Ishikawa (cell line): Measurements from ENCODE around the gene GAS6.

Source experiments
- CEBPB ChIP-seq: IDR thresholded peaks from 2 replicates; pipeline ENCODE4 v1.6.1; 2012
- CREB1 ChIP-seq: IDR thresholded peaks from 2 replicates; pipeline ENCODE4 v1.6.1; 2012; ENCODE audit warnings: low read depth
- EGR1 ChIP-seq: IDR thresholded peaks from 2 replicates; pipeline ENCODE4 v1.6.1; 2012
- EP300 ChIP-seq: IDR thresholded peaks from 2 replicates; pipeline ENCODE4 v1.6.1; 2012; ENCODE audit warnings: borderline replicate concordance
- FOXM1 ChIP-seq: IDR thresholded peaks from 2 replicates; pipeline ENCODE4 v1.6.1; 2012; ENCODE audit warnings: low read depth, borderline replicate concordance
- MAX ChIP-seq: IDR thresholded peaks from 2 replicates; pipeline ENCODE4 v1.6.1; 2012
- NFIC ChIP-seq: IDR thresholded peaks from 2 replicates; pipeline ENCODE4 v1.6.1; 2012
- RAD21 ChIP-seq: IDR thresholded peaks from 2 replicates; pipeline ENCODE4 v1.6.1; 2012; ENCODE audit warnings: low read depth
- REST ChIP-seq: IDR thresholded peaks from 2 replicates; pipeline ENCODE4 v1.6.1; 2012; ENCODE audit warnings: low read depth, mild to moderate bottlenecking
- TAF1 ChIP-seq: IDR thresholded peaks from 2 replicates; pipeline ENCODE4 v1.6.1; 2012; ENCODE audit warnings: low read depth, mild to moderate bottlenecking
- TCF12 ChIP-seq: IDR thresholded peaks from 2 replicates; pipeline ENCODE4 v1.6.1; 2012; ENCODE audit warnings: low read depth
- TEAD4 ChIP-seq: IDR thresholded peaks from 2 replicates; pipeline ENCODE4 v1.6.1; 2012
- USF1 ChIP-seq: IDR thresholded peaks from 2 replicates; pipeline ENCODE4 v1.6.1; 2012
- YY1 ChIP-seq: IDR thresholded peaks from 2 replicates; pipeline ENCODE4 v1.6.1; 2012; ENCODE audit warnings: low read depth
- ZBTB7A ChIP-seq: IDR thresholded peaks from 2 replicates; pipeline ENCODE4 v1.6.1; 2012; ENCODE audit warnings: low read depth

GAS6 gene

GRCh38 chr13:113842336-113843062, 21.4 kb downstream of the GAS6 start:
- TF ChIP-seq NFIC (no peak), EP300 (no peak), EGR1 (no peak), MAX (no peak), TEAD4 (no peak), YY1 (no peak), RAD21 (no peak), FOXM1 (no peak), CREB1 (no peak), USF1 (no peak), TAF1 (no peak), TCF12 (no peak), CEBPB (no peak)

GRCh38 chr13:113841353-113841650, 22.6 kb downstream of the GAS6 start:
- no peak for TF ChIP-seq REST
- TF ChIP-seq ZBTB7A = no peak
- no peak for TF ChIP-seq YY1
- TF ChIP-seq RAD21 = no peak
- TF ChIP-seq EP300 = no peak
- TF ChIP-seq TCF12 = no peak
- TF ChIP-seq CREB1 = no peak
- no peak for TF ChIP-seq TEAD4
- TF ChIP-seq TAF1 = no peak
- TF ChIP-seq USF1 = no peak
- no peak for TF ChIP-seq NFIC
- TF ChIP-seq EGR1 = no peak
- no peak for TF ChIP-seq FOXM1
- no peak for TF ChIP-seq MAX
- TF ChIP-seq CEBPB = no peak

- TF ChIP-seq ZBTB7A = no peak
- TF ChIP-seq EP300 = no peak; the same call in 1 of the 2 replicates
- TF ChIP-seq TCF12 = 0 out of 2 replicates have a peak, but pooled peaks have one; percentile 25
- TF ChIP-seq CEBPB = peak; percentile 91
- no peak for TF ChIP-seq FOXM1
- TF ChIP-seq NFIC = peak; percentile 59
- TF ChIP-seq MAX = 0 out of 2 replicates have a peak, but pooled peaks have one; percentile 9
- TF ChIP-seq YY1 = 0 out of 2 replicates have a peak, but pooled peaks have one; percentile 25
These were observed 23.1 kb downstream of the GAS6 start for GRCh38 chr13:113840541-113841352.

- no peak for TF ChIP-seq RAD21
- peak; percentile 60; the same call in 1 of the 2 replicates for TF ChIP-seq EP300
- TF ChIP-seq TCF12 = peak; percentile 80
- no peak for TF ChIP-seq CREB1
- no peak for TF ChIP-seq FOXM1
- TF ChIP-seq NFIC = peak; percentile 46
- TF ChIP-seq YY1 = no peak
- no peak for TF ChIP-seq TEAD4
- no peak for TF ChIP-seq EGR1
- TF ChIP-seq TAF1 = no peak
- peak; percentile 59 for TF ChIP-seq MAX
- no peak for TF ChIP-seq REST
- no peak; the same call in 1 of the 2 replicates for TF ChIP-seq ZBTB7A
- no peak for TF ChIP-seq USF1
- TF ChIP-seq CEBPB = no peak
These were observed 24.2 kb downstream of the GAS6 start for GRCh38 chr13:113839536-113840204.
